Measurements from ENCODE around the gene URM1.

Gene URM1

GRCh38 chr9:128409450-128409849, 38.3 kb downstream of the URM1 start:
- Histone ChIP-seq H3K9ac (ENCODE audit: low read depth, low read length, poor library complexity, severe bottlenecking) (no peak overlapping the region), H3K27me3 (ENCODE audit: insufficient read depth, low read length, poor library complexity, severe bottlenecking) (no peaks in the 10 kb centered on the region), H3K4me2 (ENCODE audit: low read depth, low read length, poor library complexity, severe bottlenecking) (no peak overlapping the region), H3K4me1 (ENCODE audit: insufficient read depth, low read length, poor library complexity, severe bottlenecking) (no peaks in the 10 kb centered on the region), H3K9me3 (ENCODE audit: insufficient read depth, low read depth, low read length) (no peaks in the 10 kb centered on the region), H2AFZ (ENCODE audit: low read length) (no peak overlapping the region), H3K79me2 (ENCODE audit: insufficient read depth, low read length) (no peaks in the 10 kb centered on the region), H3K9me2 (replicated peaks; ENCODE audit: low read depth, low read length) (no peaks in the 10 kb centered on the region), H3F3A (ENCODE audit: low read depth) (no peaks in the 10 kb centered on the region), H3K4me3 (ENCODE audit: low read length, poor library complexity, severe bottlenecking) (no peak overlapping the region), H3K36me3 (ENCODE audit: insufficient read depth, low read length) (no peaks in the 10 kb centered on the region), H4K20me1 (ENCODE audit: insufficient read depth, low read length, poor library complexity, severe bottlenecking) (no peaks in the 10 kb centered on the region)
- TF ChIP-seq EZH2phosphoT487 (IDR thresholded peaks at IDR 0.05; ENCODE audit: borderline replicate concordance) (no peak), CTCF (conservative IDR thresholded peaks at IDR 0.05; ENCODE audit: low read length) (no peak)

DNA sequence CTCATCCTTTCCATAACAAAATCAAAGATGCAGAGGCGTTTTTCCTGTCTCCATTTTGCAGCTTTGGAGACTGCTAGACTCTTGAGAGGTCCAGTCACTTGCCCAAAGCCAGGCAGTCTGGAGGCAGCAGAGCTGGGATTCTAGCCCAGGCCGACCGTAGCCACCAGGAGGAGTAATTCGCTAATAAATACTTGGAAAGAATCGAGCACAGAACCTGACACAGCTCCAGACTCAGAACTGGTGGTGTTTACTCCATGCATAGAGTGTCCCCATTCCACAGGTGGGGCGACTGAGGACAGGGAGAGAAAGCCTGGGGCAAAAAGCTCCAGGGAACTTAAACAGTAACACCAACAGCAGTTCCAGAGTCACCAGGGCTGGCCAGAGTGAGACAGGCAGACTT, 38.8 kb downstream of the URM1 start:
- no peaks in the 10 kb centered on the region for H3K9me3 ChIP-seq (ENCODE audit: insufficient read depth, low read depth, low read length)

DNA sequence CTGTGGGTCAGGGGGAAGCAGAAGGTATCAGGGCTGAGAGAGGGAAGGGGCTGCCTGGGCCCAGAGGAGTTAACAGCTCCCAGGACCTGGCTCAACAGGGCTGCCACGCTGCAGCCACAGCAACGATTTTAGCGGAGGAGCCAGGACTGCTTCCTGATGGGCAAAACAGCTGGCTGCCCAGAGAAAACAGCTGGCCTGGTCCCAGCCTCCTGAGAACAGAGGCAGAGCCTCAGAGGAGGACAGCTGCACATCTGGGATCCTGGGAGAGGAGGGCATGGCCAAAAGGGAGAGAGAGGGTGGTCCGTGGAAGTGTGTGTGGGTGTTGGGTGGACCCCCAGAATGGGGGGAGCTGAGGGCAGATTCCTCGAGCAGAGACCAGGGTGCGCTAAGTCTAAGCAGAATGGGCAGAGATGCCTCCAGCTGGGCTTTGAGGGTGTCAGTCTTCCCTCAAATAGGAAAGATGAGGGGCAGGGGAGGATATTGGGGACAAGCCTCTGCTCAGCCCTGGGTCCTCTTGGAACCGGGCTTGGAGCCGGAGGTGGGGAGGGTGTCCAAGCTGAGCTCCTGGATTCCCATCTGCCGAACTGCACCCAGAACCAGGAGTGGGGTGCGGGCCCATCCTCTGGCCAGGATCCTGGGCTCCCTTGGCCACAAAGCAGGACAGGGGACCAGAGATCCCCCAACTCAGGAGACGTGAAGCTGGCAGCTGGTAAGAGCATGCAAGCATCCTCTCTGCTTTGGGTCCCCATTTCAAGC, 40.4 kb downstream of the URM1 start:
- H3K27me3 ChIP-seq (ENCODE audit: insufficient read depth, low read length, poor library complexity, severe bottlenecking): no peaks in the 10 kb centered on the region
- H3K36me3 ChIP-seq (ENCODE audit: insufficient read depth, low read length): no peaks in the 10 kb centered on the region
- H3K4me1 ChIP-seq (ENCODE audit: insufficient read depth, low read length, poor library complexity, severe bottlenecking): no peaks in the 10 kb centered on the region
- TF ChIP-seq CTCF (conservative IDR thresholded peaks at IDR 0.05; ENCODE audit: low read length): no peak
- TF ChIP-seq EZH2phosphoT487 (IDR thresholded peaks at IDR 0.05; ENCODE audit: borderline replicate concordance): no peak
- H3K4me2 ChIP-seq (ENCODE audit: low read depth, low read length, poor library complexity, severe bottlenecking): no peak overlapping the region
- no peak overlapping the region for H3K4me3 ChIP-seq (ENCODE audit: low read length, poor library complexity, severe bottlenecking)
- no peaks in the 10 kb centered on the region for H3K9me2 ChIP-seq (replicated peaks; ENCODE audit: low read depth, low read length)
- H3K9ac ChIP-seq (ENCODE audit: low read depth, low read length, poor library complexity, severe bottlenecking): no peak overlapping the region
- H3F3A ChIP-seq (ENCODE audit: low read depth): no peaks in the 10 kb centered on the region
- H3K79me2 ChIP-seq (ENCODE audit: insufficient read depth, low read length): no peaks in the 10 kb centered on the region
- no peaks in the 10 kb centered on the region for H3K9me3 ChIP-seq (ENCODE audit: insufficient read depth, low read depth, low read length)
- H2AFZ ChIP-seq (ENCODE audit: low read length): peak overlapping the region; percentile 78
- no peaks in the 10 kb centered on the region for H4K20me1 ChIP-seq (ENCODE audit: insufficient read depth, low read length, poor library complexity, severe bottlenecking)

More for the DNA sequence above, 38.8 kb downstream of the URM1 start:
- H3K79me2 ChIP-seq (ENCODE audit: insufficient read depth, low read length): no peaks in the 10 kb centered on the region
- H3F3A ChIP-seq (ENCODE audit: low read depth): no peaks in the 10 kb centered on the region
- H3K9ac ChIP-seq (ENCODE audit: low read depth, low read length, poor library complexity, severe bottlenecking): no peak overlapping the region
- H3K4me1 ChIP-seq (ENCODE audit: insufficient read depth, low read length, poor library complexity, severe bottlenecking): no peaks in the 10 kb centered on the region
- H3K4me2 ChIP-seq (ENCODE audit: low read depth, low read length, poor library complexity, severe bottlenecking): no peak overlapping the region
- H3K9me2 ChIP-seq (replicated peaks; ENCODE audit: low read depth, low read length): no peaks in the 10 kb centered on the region
- H3K27me3 ChIP-seq (ENCODE audit: insufficient read depth, low read length, poor library complexity, severe bottlenecking): no peaks in the 10 kb centered on the region
- H2AFZ ChIP-seq (ENCODE audit: low read length): no peak overlapping the region
- no peak overlapping the region for H3K4me3 ChIP-seq (ENCODE audit: low read length, poor library complexity, severe bottlenecking)
- H4K20me1 ChIP-seq (ENCODE audit: insufficient read depth, low read length, poor library complexity, severe bottlenecking): no peaks in the 10 kb centered on the region
- no peaks in the 10 kb centered on the region for H3K36me3 ChIP-seq (ENCODE audit: insufficient read depth, low read length)
- 0 out of 2 replicates have a peak, but pooled peaks have one; percentile 18 for TF ChIP-seq CTCF (conservative IDR thresholded peaks at IDR 0.05; ENCODE audit: low read length)
- TF ChIP-seq EZH2phosphoT487 (IDR thresholded peaks at IDR 0.05; ENCODE audit: borderline replicate concordance): no peak

Data from Loucy (cell line).